Medulla oblongata (tissue), 1 donor: ENCODE measurements around the gene SCMH1.
"Not testable (repeated sequence)": the region's sequence is repeated elsewhere in the genome, so short reads cannot be mapped to it uniquely, and the experiment has no call there.

Experiments used
- DNase-seq: peaks from one replicate; pipeline ENCODE4 v3.0.0-alpha.2; 2015; ENCODE audit errors: extremely low spot score

The SCMH1 gene

GRCh38 chr1:41249319-41249718 lies 7.2 kb upstream of the SCMH1 start:
- no peak for DNase-seq

- DNase-seq = no peak
These were observed 4.5 kb upstream of the SCMH1 start for GRCh38 chr1:41246568-41246967.

GRCh38 chr1:41245659-41246058 lies 3.6 kb upstream of the SCMH1 start:
- DNase-seq = no peak

GRCh38 chr1:41243079-41243385 lies 926 bp upstream of the SCMH1 start:
- no peak for DNase-seq

GRCh38 chr1:41242342-41243078 lies 404 bp upstream of the SCMH1 start:
- DNase-seq = no peak

- DNase-seq = peak; percentile 67
These were observed 755 bp downstream of the SCMH1 start for GRCh38 chr1:41241354-41241748.

- peak; percentile 59 for DNase-seq
These were observed 1.2 kb downstream of the SCMH1 start for GRCh38 chr1:41240781-41241353.

- peak; percentile 37 for DNase-seq
These were observed 2.0 kb downstream of the SCMH1 start for GRCh38 chr1:41239988-41240610.

GRCh38 chr1:41238311-41238988 lies 3.7 kb downstream of the SCMH1 start:
- no peak for DNase-seq

GRCh38 chr1:41236781-41237180 lies 5.3 kb downstream of the SCMH1 start:
- DNase-seq = no peak

GRCh38 chr1:41235893-41236292 lies 6.2 kb downstream of the SCMH1 start:
- DNase-seq = no peak

- no peak for DNase-seq
These were observed 8.4 kb downstream of the SCMH1 start for GRCh38 chr1:41233708-41234107.

- DNase-seq = no peak
These were observed 9.8 kb downstream of the SCMH1 start for GRCh38 chr1:41232305-41232704.

GRCh38 chr1:41230656-41231055 lies 11.4 kb downstream of the SCMH1 start:
- DNase-seq = no peak

- not testable (repeated sequence) for DNase-seq
These were observed 12.9 kb downstream of the SCMH1 start for GRCh38 chr1:41229219-41229618.

GRCh38 chr1:41226815-41227434 lies 15.2 kb downstream of the SCMH1 start:
- no peak for DNase-seq

- no peak for DNase-seq
These were observed 16.6 kb downstream of the SCMH1 start for GRCh38 chr1:41225495-41225894.

GRCh38 chr1:41222496-41222895 lies 19.6 kb downstream of the SCMH1 start:
- no peak for DNase-seq

GRCh38 chr1:41221995-41222394 lies 20.1 kb downstream of the SCMH1 start:
- DNase-seq = no peak

GRCh38 chr1:41218152-41218551 lies 24.0 kb downstream of the SCMH1 start:
- no peak for DNase-seq

- no peak for DNase-seq
These were observed 24.7 kb downstream of the SCMH1 start for GRCh38 chr1:41217441-41217840.

GRCh38 chr1:41215623-41216022 lies 26.5 kb downstream of the SCMH1 start:
- DNase-seq = no peak
